ENCODE results near the gene KCNJ4.

KCNJ4 gene

DNA sequence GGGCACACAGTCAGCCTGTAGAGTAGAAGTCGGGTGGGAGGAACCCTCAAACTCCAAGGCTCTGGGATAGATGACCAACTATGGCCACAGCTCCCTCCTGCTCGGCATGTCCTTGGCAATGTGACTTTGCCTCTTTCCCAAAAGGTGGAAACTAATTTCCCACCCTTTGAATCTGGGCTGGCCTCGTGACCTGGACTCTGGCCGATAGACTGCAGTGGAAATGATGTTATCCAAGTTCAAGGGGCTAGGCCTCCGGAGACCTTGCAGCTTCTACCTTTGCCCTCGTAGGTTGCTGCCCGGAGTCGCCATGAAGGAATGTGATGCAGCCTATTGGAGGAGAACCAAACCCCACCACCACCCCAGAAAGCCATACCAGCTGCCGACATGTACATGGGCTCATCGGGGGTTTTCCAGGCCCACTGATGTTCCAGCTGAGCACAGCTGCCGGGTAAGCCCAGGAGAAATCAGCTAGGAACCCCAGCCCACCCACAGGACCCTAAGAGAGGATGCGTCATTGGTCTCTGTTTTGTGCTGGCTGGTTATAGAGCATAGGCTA is 30.4 kb downstream of the KCNJ4 start:
- DNase-seq (ENCODE audit: low read depth), result peak; percentile 30
- no peak overlapping the region for H3K4me3 ChIP-seq (ENCODE audit: low read depth, low read length)
- TF ChIP-seq, protein P1, sequence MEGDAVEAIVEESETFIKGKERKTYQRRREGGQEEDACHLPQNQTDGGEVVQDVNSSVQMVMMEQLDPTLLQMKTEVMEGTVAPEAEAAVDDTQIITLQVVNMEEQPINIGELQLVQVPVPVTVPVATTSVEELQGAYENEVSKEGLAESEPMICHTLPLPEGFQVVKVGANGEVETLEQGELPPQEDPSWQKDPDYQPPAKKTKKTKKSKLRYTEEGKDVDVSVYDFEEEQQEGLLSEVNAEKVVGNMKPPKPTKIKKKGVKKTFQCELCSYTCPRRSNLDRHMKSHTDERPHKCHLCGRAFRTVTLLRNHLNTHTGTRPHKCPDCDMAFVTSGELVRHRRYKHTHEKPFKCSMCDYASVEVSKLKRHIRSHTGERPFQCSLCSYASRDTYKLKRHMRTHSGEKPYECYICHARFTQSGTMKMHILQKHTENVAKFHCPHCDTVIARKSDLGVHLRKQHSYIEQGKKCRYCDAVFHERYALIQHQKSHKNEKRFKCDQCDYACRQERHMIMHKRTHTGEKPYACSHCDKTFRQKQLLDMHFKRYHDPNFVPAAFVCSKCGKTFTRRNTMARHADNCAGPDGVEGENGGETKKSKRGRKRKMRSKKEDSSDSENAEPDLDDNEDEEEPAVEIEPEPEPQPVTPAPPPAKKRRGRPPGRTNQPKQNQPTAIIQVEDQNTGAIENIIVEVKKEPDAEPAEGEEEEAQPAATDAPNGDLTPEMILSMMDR (IDR thresholded peaks at IDR 0.05; ENCODE audit: insufficient read depth, low read depth, low read length, missing control alignments), result no peak

DNA sequence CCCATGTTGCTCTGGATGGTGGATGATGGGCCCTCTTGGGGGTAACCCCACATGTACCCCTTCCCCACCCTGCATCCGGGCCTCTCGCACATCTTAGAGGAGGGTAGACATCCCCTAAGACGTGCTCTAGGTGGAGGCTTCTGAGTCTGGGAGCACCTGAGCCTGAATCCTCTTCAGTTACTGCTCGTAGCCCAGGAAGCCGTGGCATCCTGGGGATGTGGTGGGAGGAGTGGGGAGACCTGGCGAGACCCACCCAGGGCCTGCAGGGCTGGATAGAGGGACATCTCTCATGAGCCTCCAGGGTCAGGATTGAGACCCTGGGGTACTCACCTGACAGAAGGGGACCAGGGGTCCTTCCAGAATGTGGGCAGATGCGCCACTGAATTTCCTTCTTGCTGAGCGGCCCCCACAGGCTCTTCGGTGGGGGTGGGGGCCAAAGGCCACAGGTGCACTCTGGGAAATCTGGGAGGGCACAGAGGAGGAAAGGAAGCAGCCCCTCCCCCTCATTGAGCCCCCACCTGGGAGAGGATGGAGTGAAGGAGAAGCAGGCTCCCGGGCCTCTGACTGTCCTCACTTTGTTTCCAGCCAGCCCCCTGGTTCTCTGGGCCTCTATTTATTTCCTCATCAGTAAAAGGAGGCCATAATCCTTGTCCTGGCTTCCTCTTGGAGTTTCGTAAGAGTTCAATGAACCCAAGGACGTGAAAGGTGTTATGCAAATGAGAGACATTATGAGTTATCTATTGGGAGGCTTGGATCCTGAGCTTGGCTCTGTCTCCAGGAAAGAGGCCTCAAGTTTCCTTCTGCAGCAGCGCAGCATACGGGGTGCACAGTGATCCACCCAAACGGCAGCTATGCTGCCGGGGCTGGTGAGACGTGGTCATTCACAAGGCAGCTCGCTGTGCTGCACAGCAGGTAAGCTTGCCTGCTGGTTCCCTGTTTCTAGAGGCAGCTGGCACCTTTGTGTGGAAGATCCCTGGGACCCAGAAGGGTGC is 31.2 kb downstream of the KCNJ4 start:
- H3K4me3 ChIP-seq (ENCODE audit: low read depth, low read length), result no peak overlapping the region
- TF ChIP-seq, protein P1 (IDR thresholded peaks at IDR 0.05; ENCODE audit: insufficient read depth, low read depth, low read length, missing control alignments), result no peak
- no peak for DNase-seq (ENCODE audit: low read depth)

DNA sequence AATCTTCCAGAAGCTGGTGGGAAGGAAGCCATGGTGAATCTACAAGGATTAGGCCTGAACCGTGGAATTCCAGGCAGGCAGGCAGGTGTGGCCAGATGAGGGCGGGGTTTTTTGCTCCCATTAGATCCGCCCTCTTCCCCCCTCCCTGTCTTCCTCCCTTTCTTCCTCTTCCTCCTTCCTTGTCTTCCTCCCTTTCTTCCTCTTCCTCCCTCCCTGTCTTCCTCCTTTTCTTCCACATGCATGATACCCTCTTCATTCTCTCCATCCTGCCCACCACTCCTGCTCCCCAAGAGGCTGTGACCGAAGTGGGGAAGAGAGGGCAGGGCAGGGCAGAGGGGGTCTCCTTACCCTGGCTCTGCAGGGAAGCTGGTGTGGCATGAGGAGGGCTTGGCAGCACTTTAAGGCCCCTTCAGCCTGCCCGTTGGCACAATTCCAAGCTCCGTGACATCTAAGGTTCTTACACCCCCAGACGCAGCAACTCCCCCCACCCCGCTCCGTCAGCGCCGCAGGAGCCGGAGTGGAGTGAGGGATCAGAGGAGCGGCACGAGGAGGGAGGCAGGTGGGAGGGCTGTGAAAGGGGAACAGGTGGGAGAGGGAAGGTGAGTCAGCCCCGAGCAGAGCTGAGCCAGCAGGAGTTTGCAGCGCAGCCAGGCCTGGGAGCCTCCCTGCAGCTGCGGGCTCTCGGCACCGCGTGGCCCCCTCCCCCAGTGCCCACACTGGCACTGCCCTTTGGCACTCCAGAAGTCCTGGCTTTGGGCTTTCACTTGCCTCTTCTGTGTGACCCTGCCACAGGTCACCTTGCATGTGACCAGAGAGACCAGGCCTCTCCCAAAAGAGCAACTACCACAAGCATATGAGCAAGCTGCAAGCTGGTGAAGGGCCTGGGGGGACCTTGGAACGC is 32.1 kb downstream of the KCNJ4 start:
- TF ChIP-seq, protein P1 (IDR thresholded peaks at IDR 0.05; ENCODE audit: insufficient read depth, low read depth, low read length, missing control alignments), result no peak
- H3K4me3 ChIP-seq (ENCODE audit: low read depth, low read length), result no peak overlapping the region
- DNase-seq (ENCODE audit: low read depth), result no peak

DNA sequence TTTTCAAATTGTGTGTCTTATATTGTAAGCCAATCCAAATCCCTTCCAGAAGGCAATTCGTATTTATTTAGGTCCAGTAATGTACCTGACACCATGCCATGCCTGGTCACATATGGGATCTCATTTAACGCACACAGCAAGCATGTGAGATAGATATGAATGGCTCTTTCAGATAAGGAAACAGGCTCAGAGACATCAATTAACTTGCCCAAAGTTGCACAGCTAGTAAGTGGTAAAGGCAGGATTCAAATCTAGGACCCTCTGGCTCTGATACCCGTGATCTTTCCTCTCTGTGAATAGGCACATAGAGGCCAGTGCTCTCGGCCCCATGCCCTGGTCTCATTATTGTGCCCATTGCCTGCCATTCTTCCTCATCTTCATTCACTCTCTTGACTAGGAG is 34.3 kb downstream of the KCNJ4 start:
- H3K4me3 ChIP-seq (ENCODE audit: low read depth, low read length), result no peak overlapping the region
- TF ChIP-seq, protein P1 (IDR thresholded peaks at IDR 0.05; ENCODE audit: insufficient read depth, low read depth, low read length, missing control alignments), result no peak
- no peak for DNase-seq (ENCODE audit: low read depth)

DNA sequence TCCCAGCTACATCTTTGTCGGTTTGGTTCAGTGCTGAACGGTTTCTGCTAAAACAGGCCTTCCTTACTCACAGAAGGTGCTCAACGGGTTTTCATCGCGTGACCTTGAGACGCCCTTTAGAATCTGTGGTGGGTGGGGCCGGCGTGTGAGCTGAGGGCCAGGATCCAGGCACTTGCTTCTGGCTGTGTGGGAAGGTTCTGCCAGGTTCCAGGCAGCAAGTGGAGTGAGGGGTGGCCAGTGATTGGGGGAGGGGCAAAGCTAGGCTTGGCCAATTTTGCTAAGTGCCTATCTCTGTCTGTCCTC is 35.2 kb downstream of the KCNJ4 start:
- DNase-seq (ENCODE audit: low read depth), result no peak
- H3K4me3 ChIP-seq (ENCODE audit: low read depth, low read length), result no peak overlapping the region
- TF ChIP-seq, protein P1 (IDR thresholded peaks at IDR 0.05; ENCODE audit: insufficient read depth, low read depth, low read length, missing control alignments), result no peak

DNA sequence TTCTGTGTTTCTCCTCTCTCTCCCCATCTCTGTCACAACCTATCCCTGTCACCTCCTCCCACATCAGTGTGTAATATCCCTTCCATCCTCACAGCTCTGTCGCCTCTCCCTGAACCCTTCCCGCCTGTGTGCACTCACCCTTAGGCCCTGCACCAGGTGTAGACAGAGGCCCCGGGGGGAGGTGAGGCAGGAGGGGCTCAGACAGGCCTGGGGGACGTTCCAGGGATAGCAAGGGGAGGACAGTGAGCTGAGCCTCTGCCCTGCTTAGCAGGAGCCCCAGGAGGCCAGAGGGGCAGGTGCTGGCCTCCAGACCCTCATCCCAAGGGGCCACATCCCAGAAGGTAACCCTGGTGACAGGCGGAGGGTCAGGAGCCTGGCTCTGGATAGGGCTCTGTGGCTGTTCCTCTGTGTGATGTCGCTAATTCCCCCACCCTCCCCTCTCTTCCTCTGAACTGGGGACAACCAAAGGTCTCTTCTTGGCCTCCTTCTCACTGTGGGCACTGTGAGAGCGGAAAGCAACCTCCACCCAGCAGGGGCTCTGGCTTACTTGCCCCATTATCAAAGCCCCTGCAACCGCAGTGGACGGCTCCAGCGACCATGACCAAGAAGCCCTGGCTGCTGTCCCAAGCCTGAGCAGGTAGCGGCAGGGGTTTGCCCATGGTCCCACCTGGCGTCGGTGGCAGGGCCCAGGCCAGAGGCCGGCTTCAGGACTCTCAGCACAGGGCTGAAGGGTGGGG is 35.7 kb downstream of the KCNJ4 start:
- TF ChIP-seq, protein P1 (IDR thresholded peaks at IDR 0.05; ENCODE audit: insufficient read depth, low read depth, low read length, missing control alignments), result no peak
- no peak for DNase-seq (ENCODE audit: low read depth)
- H3K4me3 ChIP-seq (ENCODE audit: low read depth, low read length), result no peak overlapping the region

Measured in GM12865 (cell line).